Loucy (cell line): ENCODE data around the gene MAX.

Experiments
- CTCF ChIP-seq: fragments of 200-600 bp; sonication (generic); conservative IDR thresholded peaks from 2 replicates; pipeline ENCODE4 v1.5.1; 2014; ENCODE audit warnings: mild to moderate bottlenecking, antibody characterized with exemption, low read length
- EZH2phosphoT487 ChIP-seq: fragments of 200-600 bp; IDR thresholded peaks from 2 replicates; pipeline ENCODE4 v1.6.1; 2018; ENCODE audit warnings: antibody characterized with exemption, mild to moderate bottlenecking, moderate library complexity, borderline replicate concordance

- TF ChIP-seq CTCF (no peak), EZH2phosphoT487 (no peak)
These were observed 48.9 kb downstream of the MAX start for GRCh38 chr14:65053466-65053865.
